ENCODE results near the gene FOXE1.

DNA sequence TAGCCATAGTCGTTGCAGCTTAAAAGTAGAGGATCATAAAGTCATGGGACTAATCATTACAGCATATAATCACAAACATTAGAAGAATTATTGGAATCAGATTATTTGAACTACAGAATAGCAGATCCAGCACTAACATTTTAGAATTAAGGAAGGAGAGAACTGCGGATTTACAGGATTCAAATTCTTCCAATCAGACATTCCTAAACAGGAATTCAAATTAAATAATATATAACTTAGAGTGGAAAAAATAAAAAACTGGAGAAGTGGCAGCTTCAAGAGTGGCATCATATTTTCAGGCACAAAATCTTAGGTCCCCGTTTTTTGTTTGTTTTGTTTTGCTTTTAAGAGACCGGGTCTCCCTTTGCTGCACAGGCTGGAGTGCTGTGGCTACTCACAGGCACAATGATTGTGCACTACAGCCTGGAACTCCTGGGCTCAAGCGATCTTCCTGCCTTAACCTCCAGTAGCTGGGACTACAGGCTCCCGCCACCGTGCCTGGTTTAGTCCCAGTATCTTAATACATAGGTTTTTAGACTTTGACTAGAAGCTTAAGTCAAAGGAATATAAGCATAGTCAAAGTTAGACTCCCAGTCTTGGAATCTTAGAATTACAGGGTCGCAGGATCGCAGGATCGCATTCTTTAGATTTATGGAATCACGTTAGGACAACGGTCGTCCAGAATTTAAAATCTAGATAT is 2.1 kb upstream of the FOXE1 start:
- TF ChIP-seq, protein P1, sequence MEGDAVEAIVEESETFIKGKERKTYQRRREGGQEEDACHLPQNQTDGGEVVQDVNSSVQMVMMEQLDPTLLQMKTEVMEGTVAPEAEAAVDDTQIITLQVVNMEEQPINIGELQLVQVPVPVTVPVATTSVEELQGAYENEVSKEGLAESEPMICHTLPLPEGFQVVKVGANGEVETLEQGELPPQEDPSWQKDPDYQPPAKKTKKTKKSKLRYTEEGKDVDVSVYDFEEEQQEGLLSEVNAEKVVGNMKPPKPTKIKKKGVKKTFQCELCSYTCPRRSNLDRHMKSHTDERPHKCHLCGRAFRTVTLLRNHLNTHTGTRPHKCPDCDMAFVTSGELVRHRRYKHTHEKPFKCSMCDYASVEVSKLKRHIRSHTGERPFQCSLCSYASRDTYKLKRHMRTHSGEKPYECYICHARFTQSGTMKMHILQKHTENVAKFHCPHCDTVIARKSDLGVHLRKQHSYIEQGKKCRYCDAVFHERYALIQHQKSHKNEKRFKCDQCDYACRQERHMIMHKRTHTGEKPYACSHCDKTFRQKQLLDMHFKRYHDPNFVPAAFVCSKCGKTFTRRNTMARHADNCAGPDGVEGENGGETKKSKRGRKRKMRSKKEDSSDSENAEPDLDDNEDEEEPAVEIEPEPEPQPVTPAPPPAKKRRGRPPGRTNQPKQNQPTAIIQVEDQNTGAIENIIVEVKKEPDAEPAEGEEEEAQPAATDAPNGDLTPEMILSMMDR (IDR thresholded peaks at IDR 0.05; ENCODE audit: low read depth, low read length, poor library complexity, severe bottlenecking) = no peak
- TF ChIP-seq EZH2phosphoT487 (IDR thresholded peaks at IDR 0.05; ENCODE audit: borderline replicate concordance, low read length) = no peak

Data from DOHH2 (cell line).